NB4 (cell line): Measurements from ENCODE around the gene GRK6.

Experiments
- CTCF ChIP-seq: IDR thresholded peaks from one replicate; pipeline ENCODE4 v1.5.1; 2012; ENCODE audit warnings: low read depth, low read length
- MAX ChIP-seq: IDR thresholded peaks from 2 replicates; pipeline ENCODE4 v1.6.1; 2011; ENCODE audit warnings: low read depth, low read length
- MYC ChIP-seq: IDR thresholded peaks from 2 replicates; pipeline ENCODE4 v1.6.1; 2011; ENCODE audit warnings: low read depth, low read length
- POLR2A ChIP-seq: IDR thresholded peaks from 2 replicates; pipeline ENCODE4 v1.6.1; 2011; ENCODE audit warnings: mild to moderate bottlenecking; ENCODE audit not compliant: insufficient read length; ENCODE audit errors: extremely low read depth

- TF ChIP-seq CTCF (no peak), MYC (no peak), POLR2A (no peak), MAX (no peak)
These were observed 45.7 kb upstream of the GRK6 start for GRCh38 chr5:177380805-177381126.
